Activated B cell treated with CpG ODN at 0.5 μM for 24 hours (primary cell): ENCODE data around the gene ITGB8. TPM values are rescaled to one million over a fixed set of nuclear protein-coding genes. Genes with fewer than 3 reads are reported as not detected.

Experiments used
- ATAC-seq: fragments of 200-7000 bp; cut with Tn5 transposase; one replicate; pipeline ENCODE4 v1.10.0; 2021; ENCODE audit warnings: low read depth, mild to moderate bottlenecking, moderate library complexity
- CTCF ChIA-PET: fragments of 350-600 bp; sonication (Branson Sonifier 250); formaldehyde crosslinking; loops from one replicate; lab custom pipeline; 2021; ENCODE audit warnings: antibody characterized with exemption; lab: Charles Lee
- POLR2A ChIA-PET: fragments of 350-600 bp; sonication (Branson Sonifier 250); formaldehyde crosslinking; loops from one replicate; lab custom pipeline; 2021; ENCODE audit warnings: antibody characterized with exemption; lab: Charles Lee
- DNase-seq: peaks from one replicate; pipeline ENCODE4 v3.0.0; 2022
- H3K27ac Mint-ChIP-seq: one replicate; pipeline ENCODE4 v1.8.0; 2020; ENCODE audit warnings: mixed read lengths
- H3K27me3 Mint-ChIP-seq: one replicate; pipeline ENCODE4 v1.8.0; 2021; ENCODE audit warnings: mixed read lengths
- H3K36me3 Mint-ChIP-seq: one replicate; pipeline ENCODE4 v1.8.0; 2021; ENCODE audit warnings: low read depth, mixed read lengths
- H3K4me1 Mint-ChIP-seq: one replicate; pipeline ENCODE4 v1.8.0; 2021; ENCODE audit warnings: mixed read lengths
- H3K4me3 Mint-ChIP-seq: one replicate; pipeline ENCODE4 v1.8.0; 2020; ENCODE audit warnings: mild to moderate bottlenecking, mixed read lengths
- H3K9me3 Mint-ChIP-seq: one replicate; pipeline ENCODE4 v1.8.0; 2020; ENCODE audit warnings: mixed read lengths
- intact Hi-C: fragments of 100-400 bp; cut with micrococcal nuclease; formaldehyde crosslinking; loops from one replicate; pipeline ENCODE4 v1.15.1; 2024
- total RNA-seq: library from RNA; stranded (reverse); gene quantifications from 2 replicates; pipeline ENCODE4 v1.2.3, GENCODE V29; 2022
- TF ChIP-seq, protein P1 (sequence below): fragments of 200-600 bp; IDR thresholded peaks from one replicate; pipeline ENCODE4 v1.8.0; 2022; ENCODE audit warnings: antibody characterized with exemption, mild to moderate bottlenecking

ITGB8 gene
- total RNA-seq, 1 donor from 2014 or later, result 0.75 TPM

DNA sequence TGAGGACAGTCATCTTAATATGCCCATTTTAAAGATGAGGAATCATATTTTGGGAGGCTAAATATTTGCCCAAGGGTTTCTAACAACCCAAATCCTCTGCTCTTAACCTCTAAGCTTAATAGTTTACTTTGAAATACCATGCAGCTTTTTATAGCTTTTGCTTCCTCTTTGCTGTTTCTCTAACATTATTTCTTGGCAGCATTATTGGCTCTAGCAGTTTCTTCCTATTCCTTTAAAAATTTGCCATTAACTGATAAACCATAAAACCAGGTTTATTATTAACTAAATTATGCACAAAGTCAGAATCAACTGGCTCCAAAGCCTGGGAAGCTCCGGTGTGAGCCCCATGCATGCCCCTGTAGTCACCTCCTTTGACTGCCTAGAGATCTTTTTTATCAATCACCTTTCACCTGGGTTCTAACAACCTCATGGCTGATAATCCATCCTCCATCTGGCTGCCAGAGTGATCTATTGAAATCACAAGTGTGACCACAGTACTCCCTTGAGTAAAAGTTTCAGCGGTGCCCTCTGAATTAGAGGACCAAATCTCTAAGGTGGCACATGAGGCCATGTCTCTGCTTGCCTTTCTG, 62.4 kb downstream of the ITGB8 start:
- H3K9me3 Mint-ChIP-seq, result no peaks in the 10 kb centered on the region
- no peaks in the 10 kb centered on the region for H3K36me3 Mint-ChIP-seq
- H3K4me1 Mint-ChIP-seq, result no peaks in the 10 kb centered on the region
- no peak for ATAC-seq
- intact Hi-C loops, result no loop called here
- TF ChIP-seq, protein P1, sequence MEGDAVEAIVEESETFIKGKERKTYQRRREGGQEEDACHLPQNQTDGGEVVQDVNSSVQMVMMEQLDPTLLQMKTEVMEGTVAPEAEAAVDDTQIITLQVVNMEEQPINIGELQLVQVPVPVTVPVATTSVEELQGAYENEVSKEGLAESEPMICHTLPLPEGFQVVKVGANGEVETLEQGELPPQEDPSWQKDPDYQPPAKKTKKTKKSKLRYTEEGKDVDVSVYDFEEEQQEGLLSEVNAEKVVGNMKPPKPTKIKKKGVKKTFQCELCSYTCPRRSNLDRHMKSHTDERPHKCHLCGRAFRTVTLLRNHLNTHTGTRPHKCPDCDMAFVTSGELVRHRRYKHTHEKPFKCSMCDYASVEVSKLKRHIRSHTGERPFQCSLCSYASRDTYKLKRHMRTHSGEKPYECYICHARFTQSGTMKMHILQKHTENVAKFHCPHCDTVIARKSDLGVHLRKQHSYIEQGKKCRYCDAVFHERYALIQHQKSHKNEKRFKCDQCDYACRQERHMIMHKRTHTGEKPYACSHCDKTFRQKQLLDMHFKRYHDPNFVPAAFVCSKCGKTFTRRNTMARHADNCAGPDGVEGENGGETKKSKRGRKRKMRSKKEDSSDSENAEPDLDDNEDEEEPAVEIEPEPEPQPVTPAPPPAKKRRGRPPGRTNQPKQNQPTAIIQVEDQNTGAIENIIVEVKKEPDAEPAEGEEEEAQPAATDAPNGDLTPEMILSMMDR, result no peak
- ChIA-PET POLR2A (interaction anchor here (1.2 kb wide), 1 partner anchor 684 kb away, joined by 3 read pairs; no protein-coding TSS in a partner anchor), CTCF (no interaction called here)
- H3K4me3 Mint-ChIP-seq, result no peak overlapping the region
- H3K27me3 Mint-ChIP-seq, result no peaks in the 10 kb centered on the region
- H3K27ac Mint-ChIP-seq, result no peak overlapping the region
- DNase-seq, result no peak

DNA sequence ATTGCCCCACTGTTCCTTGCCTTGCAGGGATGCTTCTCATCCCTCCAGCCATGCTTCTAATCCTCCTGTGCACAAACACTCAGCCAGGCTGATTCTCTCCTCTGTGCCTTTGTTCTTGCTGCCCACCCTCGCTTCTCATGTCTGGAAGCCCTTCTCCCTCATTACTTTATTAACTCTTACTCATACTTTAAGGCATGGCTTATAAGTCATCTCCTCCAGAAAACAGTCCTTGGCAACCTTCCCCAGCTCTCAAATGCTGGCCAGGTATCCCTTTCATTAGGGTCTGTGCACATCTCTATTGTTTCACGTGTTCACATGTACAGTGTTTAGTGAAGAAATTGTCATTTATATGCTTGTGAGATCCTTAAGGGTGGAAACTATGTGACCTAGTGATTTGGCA, 62.9 kb downstream of the ITGB8 start:
- Mint-ChIP-seq H3K36me3 (no peaks in the 10 kb centered on the region), H3K4me1 (no peaks in the 10 kb centered on the region), H3K27ac (no peak overlapping the region), H3K9me3 (no peaks in the 10 kb centered on the region), H3K4me3 (no peak overlapping the region), H3K27me3 (no peaks in the 10 kb centered on the region)
- DNase-seq (no peak), ATAC-seq (no peak)
- intact Hi-C loops, result no loop called here
- ChIA-PET POLR2A (interaction anchor here (1.2 kb wide), 1 partner anchor 684 kb away, joined by 3 read pairs; no protein-coding TSS in a partner anchor), CTCF (no interaction called here)
- TF ChIP-seq, protein P1, result no peak

DNA sequence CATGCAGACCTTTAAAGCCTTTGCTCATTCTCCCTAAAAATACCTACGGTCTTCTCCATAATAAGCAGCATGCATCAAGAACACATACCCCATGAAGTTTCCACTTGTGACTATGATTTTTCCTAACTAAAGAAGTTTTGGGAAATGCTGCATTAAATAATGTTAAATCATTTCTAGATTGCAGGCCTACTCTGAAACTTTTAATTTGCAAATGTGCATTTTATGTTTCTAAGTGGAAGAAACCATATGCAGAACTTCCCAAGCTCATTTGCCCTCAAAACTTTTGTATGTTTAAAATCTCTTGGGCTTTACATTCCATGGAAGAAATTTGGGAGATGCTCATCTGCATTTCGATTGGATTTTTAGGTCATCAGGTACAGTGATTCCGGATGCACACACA, 63.6 kb downstream of the ITGB8 start:
- ChIA-PET POLR2A (interaction anchor here (1.2 kb wide), 1 partner anchor 685 kb away, joined by 3 read pairs; no protein-coding TSS in a partner anchor), CTCF (no interaction called here)
- Mint-ChIP-seq H3K4me1 (no peaks in the 10 kb centered on the region), H3K9me3 (no peaks in the 10 kb centered on the region), H3K36me3 (no peaks in the 10 kb centered on the region), H3K4me3 (no peak overlapping the region), H3K27ac (no peak overlapping the region), H3K27me3 (no peaks in the 10 kb centered on the region)
- ATAC-seq, result no peak
- TF ChIP-seq, protein P1, result no peak
- intact Hi-C loops, result no loop called here
- DNase-seq, result no peak

DNA sequence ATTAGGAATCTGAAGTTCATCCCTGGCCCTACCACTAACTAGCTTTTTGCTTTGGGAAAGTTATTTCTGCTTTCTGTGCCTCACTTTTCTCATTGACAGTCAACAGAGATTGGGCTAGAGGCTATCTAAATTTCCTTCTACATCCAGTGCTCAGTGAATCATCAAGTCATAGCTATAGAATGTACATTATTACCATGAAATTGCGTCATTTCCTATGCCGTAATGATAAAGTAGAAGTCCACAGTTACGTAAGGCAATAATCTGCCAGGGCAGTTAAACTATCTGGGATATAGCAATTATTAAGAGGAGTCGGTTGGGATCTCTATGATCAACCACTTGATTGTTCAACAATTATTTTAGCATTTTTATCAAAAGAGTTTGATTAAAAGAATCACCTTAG, 64.4 kb downstream of the ITGB8 start:
- TF ChIP-seq, protein P1, result no peak
- Mint-ChIP-seq H3K27ac (no peak overlapping the region), H3K9me3 (no peaks in the 10 kb centered on the region), H3K4me1 (no peaks in the 10 kb centered on the region), H3K4me3 (no peak overlapping the region), H3K27me3 (no peaks in the 10 kb centered on the region), H3K36me3 (no peaks in the 10 kb centered on the region)
- ChIA-PET POLR2A (no interaction called here), CTCF (no interaction called here)
- ATAC-seq, result no peak
- DNase-seq, result no peak
- intact Hi-C loops, result no loop called here

DNA sequence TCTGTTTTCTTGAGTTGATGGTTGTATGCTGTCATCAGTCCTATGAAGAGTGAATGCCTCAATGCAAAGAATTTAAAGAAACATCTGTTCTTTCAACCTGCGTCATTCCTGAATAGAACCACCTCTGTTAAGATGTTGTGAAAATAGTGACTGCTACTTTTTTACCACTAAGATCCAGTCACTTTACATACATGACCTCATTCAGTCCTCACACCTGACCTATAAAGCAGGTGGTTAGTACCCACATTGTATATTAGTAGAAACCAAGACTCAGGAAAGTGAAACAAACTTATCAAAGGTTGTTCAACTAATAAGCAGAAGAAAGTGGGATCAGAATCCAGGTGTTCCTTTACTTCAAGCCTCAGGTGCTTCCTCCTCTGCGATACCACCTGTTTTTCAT, 64.8 kb downstream of the ITGB8 start:
- intact Hi-C loops, result no loop called here
- Mint-ChIP-seq H3K4me1 (no peaks in the 10 kb centered on the region), H3K36me3 (no peaks in the 10 kb centered on the region), H3K27me3 (no peaks in the 10 kb centered on the region), H3K9me3 (no peaks in the 10 kb centered on the region), H3K4me3 (no peak overlapping the region), H3K27ac (no peak overlapping the region)
- no peak for ATAC-seq
- ChIA-PET CTCF (no interaction called here), POLR2A (no interaction called here)
- TF ChIP-seq, protein P1, result no peak
- DNase-seq, result no peak
